Gastroesophageal sphincter (tissue), 4 donors: ENCODE data around the gene ZSCAN12. TPM values are rescaled to one million over a fixed set of nuclear protein-coding genes. Genes with fewer than 3 reads are reported as not detected.
"Not testable (repeated sequence)": the region's sequence is repeated elsewhere in the genome, so short reads cannot be mapped to it uniquely, and the experiment has no call there.

Experiments used
- ATAC-seq: fragments of 150-250 bp; one replicate; pipeline ENCODE4 v1.9.1; 2016; ENCODE audit warnings: mild to moderate bottlenecking, moderate library complexity
- H3K27ac ChIP-seq, 4 donors: fragments of 200-600 bp; sonication (generic) in 3 of 4; 1 replicate in 3 of 4; 2 replicates in 1 of 4; pipeline ENCODE4 v1.5.1; 2016 to 2019
- H3K27me3 ChIP-seq: fragments of 200-600 bp; sonication (generic); one replicate; pipeline ENCODE4 v1.5.1; 2019
- H3K36me3 ChIP-seq, 2 donors: fragments of 200-600 bp; sonication (generic); one replicate each; pipeline ENCODE4 v1.5.1; 2019; ENCODE audit warnings: control low read depth in 1 of 2
- H3K4me1 ChIP-seq, 3 donors: fragments of 200-600 bp; sonication (generic); 1 replicate in 2 of 3; 2 replicates in 1 of 3; pipeline ENCODE4 v1.5.1; 2016 to 2019; ENCODE audit warnings: control low read depth in 2 of 3
- H3K4me3 ChIP-seq, 2 donors: fragments of 200-600 bp; sonication (generic); one replicate each; pipeline ENCODE4 v1.5.1; 2019; ENCODE audit warnings: mild to moderate bottlenecking in 1 of 2, moderate library complexity in 1 of 2
- H3K9me3 ChIP-seq, 3 donors: fragments of 200-600 bp; sonication (generic); one replicate each; pipeline ENCODE4 v1.5.1; 2017 to 2019; ENCODE audit warnings: control low read depth in 2 of 3
- EP300 ChIP-seq: sonication (generic); formaldehyde crosslinking; IDR thresholded peaks from one replicate; pipeline ENCODE4 v1.6.1; 2017; ENCODE audit warnings: antibody characterized with exemption, mild to moderate bottlenecking
- POLR2A ChIP-seq, 2 donors: fragments of 450-650 bp; IDR thresholded peaks; one replicate each; pipeline ENCODE4 v1.6.1; 2017; ENCODE audit warnings: antibody characterized with exemption in 2 of 2, mild to moderate bottlenecking in 2 of 2, moderate library complexity in 1 of 2
- POLR2AphosphoS5 ChIP-seq: sonication (generic); formaldehyde crosslinking; IDR thresholded peaks from one replicate; pipeline ENCODE4 v1.6.1; 2017; ENCODE audit warnings: antibody characterized with exemption
- WGBS, 2 donors: methylation state at CpG; one replicate each; pipeline ENCODE4 v1.1.5; 2018; ENCODE audit warnings: low coverage in 1 of 2; 5-methylcytosine and 5-hydroxymethylcytosine counted together
- total RNA-seq, 4 donors: library from RNA; depleted of rRNA; stranded (reverse); fragments of >200 nt; gene quantifications; one replicate each; pipeline ENCODE4 v1.1.0, GENCODE V29; 2016
- TF ChIP-seq, protein P1 (sequence below), 4 experiments: fragments of 200-600 bp in 2 of 4; fragments of 450-650 bp in 2 of 4; sonication (generic) in 1 of 4; IDR thresholded peaks; one replicate each; pipeline ENCODE4 v1.5.1; 2017 to 2019; ENCODE audit warnings: antibody characterized with exemption in 4 of 4, mild to moderate bottlenecking in 2 of 4, moderate library complexity in 2 of 4

Gene ZSCAN12
- total RNA-seq, 4 donors from 2014 or later = 5.6 to 8.6 (median 6.0) TPM

GRCh38 chr6:28371706-28372451 lies 27.7 kb downstream of the ZSCAN12 start:
- Histone ChIP-seq H3K4me1 (no peaks in the 10 kb centered on the region), H3K27ac (no peak overlapping the region), H3K9me3 (no peaks in the 10 kb centered on the region), H3K27me3 (no peaks in the 10 kb centered on the region), H3K36me3 (peaks cover 3 to 18% of the 10 kb centered on the region in 2 donors), H3K4me3 (no peak overlapping the region)
- ATAC-seq = no peak
- no peak for TF ChIP-seq EP300
- no peak for TF ChIP-seq POLR2AphosphoS5
- TF ChIP-seq POLR2A (IDR thresholded peaks at IDR 0.05) = no peak
- TF ChIP-seq, protein P1, sequence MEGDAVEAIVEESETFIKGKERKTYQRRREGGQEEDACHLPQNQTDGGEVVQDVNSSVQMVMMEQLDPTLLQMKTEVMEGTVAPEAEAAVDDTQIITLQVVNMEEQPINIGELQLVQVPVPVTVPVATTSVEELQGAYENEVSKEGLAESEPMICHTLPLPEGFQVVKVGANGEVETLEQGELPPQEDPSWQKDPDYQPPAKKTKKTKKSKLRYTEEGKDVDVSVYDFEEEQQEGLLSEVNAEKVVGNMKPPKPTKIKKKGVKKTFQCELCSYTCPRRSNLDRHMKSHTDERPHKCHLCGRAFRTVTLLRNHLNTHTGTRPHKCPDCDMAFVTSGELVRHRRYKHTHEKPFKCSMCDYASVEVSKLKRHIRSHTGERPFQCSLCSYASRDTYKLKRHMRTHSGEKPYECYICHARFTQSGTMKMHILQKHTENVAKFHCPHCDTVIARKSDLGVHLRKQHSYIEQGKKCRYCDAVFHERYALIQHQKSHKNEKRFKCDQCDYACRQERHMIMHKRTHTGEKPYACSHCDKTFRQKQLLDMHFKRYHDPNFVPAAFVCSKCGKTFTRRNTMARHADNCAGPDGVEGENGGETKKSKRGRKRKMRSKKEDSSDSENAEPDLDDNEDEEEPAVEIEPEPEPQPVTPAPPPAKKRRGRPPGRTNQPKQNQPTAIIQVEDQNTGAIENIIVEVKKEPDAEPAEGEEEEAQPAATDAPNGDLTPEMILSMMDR (IDR thresholded peaks at IDR 0.05) = no peak
- WGBS, 2 donors = 79 to 91% methylated on average over 8 to 9 of the region's 9 CpGs

GRCh38 chr6:28371280-28371679 lies 28.3 kb downstream of the ZSCAN12 start:
- H3K9me3 ChIP-seq = no peaks in the 10 kb centered on the region
- WGBS, 2 donors = 71 to 100% methylated on average over 1 of the region's 1 CpG
- ATAC-seq = no peak
- no peak for TF ChIP-seq EP300
- no peak for TF ChIP-seq POLR2AphosphoS5
- TF ChIP-seq, protein P1 (IDR thresholded peaks at IDR 0.05) = no peak
- no peak for TF ChIP-seq POLR2A (IDR thresholded peaks at IDR 0.05)
- no peak overlapping the region for H3K27ac ChIP-seq
- H3K4me3 ChIP-seq = no peak overlapping the region
- H3K27me3 ChIP-seq = no peaks in the 10 kb centered on the region
- no peaks in the 10 kb centered on the region for H3K4me1 ChIP-seq
- peaks cover 3 to 24% of the 10 kb centered on the region in 2 donors for H3K36me3 ChIP-seq

DNA sequence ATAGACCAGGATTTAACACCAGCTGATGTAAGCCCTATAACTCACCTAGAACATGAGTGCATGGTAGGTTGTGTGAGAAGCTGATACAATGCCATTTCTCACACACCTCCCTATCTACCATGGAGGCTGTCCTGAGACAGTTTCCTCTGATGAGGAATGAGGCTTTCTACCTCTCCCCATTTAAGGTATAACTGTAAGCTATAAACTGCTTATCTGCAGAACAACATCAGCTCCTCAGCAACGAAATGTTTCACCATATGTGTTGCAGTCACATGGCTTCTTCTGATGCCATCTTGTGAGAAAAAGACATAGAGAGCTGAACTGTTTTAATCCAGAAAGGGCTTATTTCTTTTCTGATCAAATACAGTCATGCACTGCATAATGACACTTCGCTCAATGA lies 29.1 kb downstream of the ZSCAN12 start:
- no peak for TF ChIP-seq EP300
- TF ChIP-seq POLR2A (IDR thresholded peaks at IDR 0.05) = no peak
- TF ChIP-seq, protein P1 (IDR thresholded peaks at IDR 0.05) = no peak
- TF ChIP-seq POLR2AphosphoS5 = no peak
- Histone ChIP-seq H3K27me3 (no peaks in the 10 kb centered on the region), H3K9me3 (no peaks in the 10 kb centered on the region), H3K27ac (no peak overlapping the region), H3K36me3 (peaks cover 3 to 32% of the 10 kb centered on the region in 2 donors), H3K4me1 (no peaks in the 10 kb centered on the region), H3K4me3 (no peak overlapping the region)
- no peak for ATAC-seq
- WGBS, 2 donors = 75 to 100% methylated on average over 1 to 2 of the region's 2 CpGs

DNA sequence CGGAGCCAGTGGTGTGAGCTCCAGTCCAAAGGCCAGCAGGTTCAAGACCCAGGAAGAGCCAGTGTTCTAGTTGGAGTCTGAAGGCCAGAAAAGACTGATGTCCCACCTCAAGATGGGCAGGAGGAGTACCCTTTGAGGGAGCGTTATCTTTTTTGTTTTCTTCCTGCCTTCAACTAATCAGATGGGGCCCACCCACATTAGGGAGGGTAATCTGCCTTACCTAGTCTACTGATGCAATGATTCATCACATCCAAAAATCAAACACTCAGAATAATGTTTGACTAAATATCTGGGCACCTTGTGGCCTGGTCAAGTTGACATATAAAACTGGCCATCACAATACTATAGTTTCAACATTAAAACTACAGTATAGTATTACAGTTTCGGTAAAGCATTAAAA lies 30.1 kb downstream of the ZSCAN12 start:
- ATAC-seq = no peak
- H3K4me3 ChIP-seq = no peak overlapping the region
- peaks cover 3 to 42% of the 10 kb centered on the region in 2 donors for H3K36me3 ChIP-seq
- H3K9me3 ChIP-seq = no peaks in the 10 kb centered on the region
- TF ChIP-seq EP300 (no peak), POLR2A (IDR thresholded peaks at IDR 0.05) (no peak), POLR2AphosphoS5 (no peak)
- TF ChIP-seq, protein P1 (IDR thresholded peaks at IDR 0.05) = no peak
- WGBS, 2 donors = 94 to 95% methylated on average over 3 of the region's 3 CpGs
- no peaks in the 10 kb centered on the region for H3K27me3 ChIP-seq
- no peaks in the 10 kb centered on the region for H3K4me1 ChIP-seq
- H3K27ac ChIP-seq = no peak overlapping the region

- TF ChIP-seq POLR2AphosphoS5 (no peak), EP300 (no peak), POLR2A (IDR thresholded peaks at IDR 0.05) (no peak)
- TF ChIP-seq, protein P1 (IDR thresholded peaks at IDR 0.05) = no peak
- Histone ChIP-seq H3K4me1 (no peaks in the 10 kb centered on the region), H3K27ac (no peak overlapping the region), H3K9me3 (no peaks in the 10 kb centered on the region), H3K27me3 (no peaks in the 10 kb centered on the region), H3K36me3 (peaks cover 3 to 51% of the 10 kb centered on the region in 2 donors), H3K4me3 (no peak overlapping the region)
- 75 to 76% methylated on average over 4 of the region's 4 CpGs for WGBS, 2 donors
- no peak for ATAC-seq
These were observed 31.0 kb downstream of the ZSCAN12 start for GRCh38 chr6:28368522-28368921.

DNA sequence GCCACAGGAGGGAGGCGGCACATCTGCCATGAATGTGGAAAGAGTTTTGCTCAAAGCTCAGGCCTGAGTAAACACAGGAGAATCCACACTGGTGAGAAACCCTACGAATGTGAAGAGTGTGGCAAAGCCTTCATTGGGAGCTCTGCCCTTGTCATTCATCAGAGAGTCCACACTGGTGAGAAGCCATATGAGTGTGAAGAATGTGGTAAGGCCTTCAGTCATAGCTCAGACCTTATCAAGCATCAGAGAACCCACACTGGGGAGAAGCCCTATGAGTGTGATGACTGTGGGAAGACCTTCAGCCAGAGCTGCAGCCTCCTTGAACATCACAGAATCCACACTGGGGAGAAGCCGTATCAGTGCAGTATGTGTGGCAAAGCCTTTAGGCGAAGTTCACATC lies 34.0 kb downstream of the ZSCAN12 start:
- H3K27me3 ChIP-seq, H3K4me3 ChIP-seq, H3K27ac ChIP-seq, H3K4me1 ChIP-seq, H3K9me3 ChIP-seq, ATAC-seq: not testable (repeated sequence)
- WGBS, 2 donors = 86 to 100% methylated on average over 1 to 4 of the region's 4 CpGs
- H3K36me3 ChIP-seq = peaks cover 3 to 79% of the 10 kb centered on the region in 2 donors
